ENCODE results near the gene BIN2.

GRCh38 chr12:51373187-51373586 is 49.2 kb upstream of the BIN2 start:
- TF ChIP-seq CTCF (conservative IDR thresholded peaks at IDR 0.05; ENCODE audit: low read length) (no peak), EZH2phosphoT487 (IDR thresholded peaks at IDR 0.05; ENCODE audit: borderline replicate concordance, low read depth, low read length) (no peak)
